ENCODE data around the gene RERE. TPM values are rescaled to one million over a fixed set of nuclear protein-coding genes. Genes with fewer than 3 reads are reported as not detected.

Gene RERE
- polyA plus RNA-seq, 1 of the 3 experiments (the other 2 are of a cell fraction) = 8.1 TPM

DNA sequence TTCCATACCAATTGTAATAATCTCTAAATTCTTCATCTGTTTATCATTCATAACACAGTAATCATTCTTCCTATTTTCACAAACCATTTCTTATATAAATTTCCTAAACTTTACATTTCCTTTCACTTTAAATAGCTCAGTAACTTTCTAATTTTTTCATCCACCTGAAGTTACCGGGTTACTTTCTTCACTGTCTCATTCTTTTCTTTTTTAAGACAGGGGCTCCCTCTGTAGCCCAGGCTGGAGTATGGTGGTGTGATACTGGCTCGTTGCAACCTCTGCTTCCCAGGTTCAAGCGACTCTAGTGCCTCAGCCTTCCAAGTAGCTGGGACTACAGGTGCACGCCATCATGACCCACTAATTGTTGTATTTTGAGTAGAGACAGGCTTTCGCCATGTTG is 41.3 kb downstream of the RERE start:
- Histone ChIP-seq H3K4me2 (no peak overlapping the region), H3K9me2 (no peaks in the 10 kb centered on the region), H3K9ac (no peak overlapping the region), H3K27ac (ENCODE audit: low read depth in 2 of 2, low read length in 1 of 2) (no peak overlapping the region), H3K4me3 (ENCODE audit: low read depth in 2 of 2, low read length in 1 of 2) (no peak overlapping the region), H3K79me2 (ENCODE audit: insufficient read depth) (peaks cover 4% of the 10 kb centered on the region; the same call in 1 of the 2 replicates), H2AFZ (ENCODE audit: low read depth) (no peak overlapping the region), H4K20me1 (ENCODE audit: insufficient read depth) (no peaks in the 10 kb centered on the region), H3K4me1 (ENCODE audit: control insufficient read depth in 1 of 2, insufficient read depth in 2 of 2, low read depth in 1 of 2, low read length in 1 of 2) (no peaks in the 10 kb centered on the region), H3K9me3 (no peaks in the 10 kb centered on the region), H3K36me3 (replicated peaks in 1 of 2; ENCODE audit: control insufficient read depth in 1 of 2, insufficient read depth in 2 of 2, low read length in 1 of 2) (no peaks in the 10 kb centered on the region), H3F3A (replicated peaks; ENCODE audit: insufficient read depth) (peaks cover 4% of the 10 kb centered on the region), H3K27me3 (ENCODE audit: insufficient read depth) (no peaks in the 10 kb centered on the region)
- TF ChIP-seq EP300 (IDR thresholded peaks at IDR 0.05; ENCODE audit: borderline replicate concordance in 1 of 2, low read depth in 1 of 2, low read length in 1 of 2) = no peak
- no peak for TF ChIP-seq EZH2phosphoT487 (IDR thresholded peaks at IDR 0.05; ENCODE audit: borderline replicate concordance, low read depth)
- no peak for TF ChIP-seq NRF1 (IDR thresholded peaks at IDR 0.05; ENCODE audit: low read depth, low read length)
- TF ChIP-seq RAD21 (IDR thresholded peaks at IDR 0.05; ENCODE audit: low read length) = peak; percentile 31; the same call in 1 of the 2 replicates
- WGBS (ENCODE audit: low lambda C conversion rate) = 86% methylated on average over 5 of the region's 5 CpGs
- ChIA-PET CTCF (interaction anchor here (0.6 to 1.9 kb wide), 5 partner anchors 12 to 73 kb away, joined by 3 to 7 read pairs (median 3); no protein-coding TSS in a partner anchor), POLR2A (no interaction called here)
- no peak for DNase-seq

DNA sequence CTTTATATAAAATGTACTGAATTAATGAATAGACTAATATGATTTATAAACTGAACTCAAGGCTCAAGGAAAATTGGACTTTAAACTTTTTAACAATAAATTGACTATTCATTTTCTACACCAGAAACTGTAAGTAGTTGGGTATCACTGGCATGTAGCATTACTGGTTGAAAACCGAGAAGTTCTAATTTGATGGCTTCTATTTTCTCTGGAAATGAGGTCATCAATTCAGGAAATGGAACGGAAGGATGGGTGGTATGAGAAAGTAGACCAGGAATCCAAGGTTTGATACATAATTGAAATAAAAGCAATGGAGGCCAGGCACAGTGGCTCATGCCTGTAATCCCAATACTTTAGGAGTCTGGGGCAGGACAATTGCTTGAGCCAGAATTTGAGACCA is 50.4 kb downstream of the RERE start:
- ChIA-PET CTCF (interaction anchor here (1.4 kb wide), 2 partner anchors 82 to 96 kb away, joined by 3 to 4 read pairs; no protein-coding TSS in a partner anchor), POLR2A (interaction anchor here (0.7 kb wide), 1 partner anchor 178 kb away, joined by 3 read pairs; no protein-coding TSS in a partner anchor)
- Histone ChIP-seq H3K9me2 (no peaks in the 10 kb centered on the region), H2AFZ (ENCODE audit: low read depth) (no peak overlapping the region), H3K9me3 (no peaks in the 10 kb centered on the region), H3K27ac (ENCODE audit: low read depth in 2 of 2, low read length in 1 of 2) (no peak overlapping the region), H3K79me2 (ENCODE audit: insufficient read depth) (peaks cover 13% of the 10 kb centered on the region; the same call in 1 of the 2 replicates), H3K27me3 (ENCODE audit: insufficient read depth) (no peaks in the 10 kb centered on the region), H3K4me2 (no peak overlapping the region), H4K20me1 (ENCODE audit: insufficient read depth) (no peaks in the 10 kb centered on the region), H3K4me3 (ENCODE audit: low read depth in 2 of 2, low read length in 1 of 2) (no peak overlapping the region), H3K9ac (no peak overlapping the region), H3K4me1 (ENCODE audit: control insufficient read depth in 1 of 2, insufficient read depth in 2 of 2, low read depth in 1 of 2, low read length in 1 of 2) (peaks cover 2 to 8% of the 10 kb centered on the region in 2 experiments; a peak in 2 of 4 replicates), H3K36me3 (replicated peaks in 1 of 2; ENCODE audit: control insufficient read depth in 1 of 2, insufficient read depth in 2 of 2, low read length in 1 of 2) (no peaks in the 10 kb centered on the region), H3F3A (replicated peaks; ENCODE audit: insufficient read depth) (peaks cover 3% of the 10 kb centered on the region)
- DNase-seq = no peak
- WGBS (ENCODE audit: low lambda C conversion rate) = 88% methylated on average over 2 of the region's 2 CpGs
- TF ChIP-seq, protein P1, sequence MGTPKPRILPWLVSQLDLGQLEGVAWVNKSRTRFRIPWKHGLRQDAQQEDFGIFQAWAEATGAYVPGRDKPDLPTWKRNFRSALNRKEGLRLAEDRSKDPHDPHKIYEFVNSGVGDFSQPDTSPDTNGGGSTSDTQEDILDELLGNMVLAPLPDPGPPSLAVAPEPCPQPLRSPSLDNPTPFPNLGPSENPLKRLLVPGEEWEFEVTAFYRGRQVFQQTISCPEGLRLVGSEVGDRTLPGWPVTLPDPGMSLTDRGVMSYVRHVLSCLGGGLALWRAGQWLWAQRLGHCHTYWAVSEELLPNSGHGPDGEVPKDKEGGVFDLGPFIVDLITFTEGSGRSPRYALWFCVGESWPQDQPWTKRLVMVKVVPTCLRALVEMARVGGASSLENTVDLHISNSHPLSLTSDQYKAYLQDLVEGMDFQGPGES (IDR thresholded peaks at IDR 0.05; ENCODE audit: low read depth, low read length) = no peak
- TF ChIP-seq POLR2AphosphoS5 (IDR thresholded peaks at IDR 0.05; ENCODE audit: low read depth, low read length) (no peak), SMC3 (IDR thresholded peaks at IDR 0.05; ENCODE audit: low read depth, low read length) (no peak), SIN3A (IDR thresholded peaks at IDR 0.05; ENCODE audit: borderline replicate concordance, low read depth, low read length) (no peak), TAF1 (IDR thresholded peaks at IDR 0.05; ENCODE audit: borderline replicate concordance, low read depth, low read length) (no peak), RFX5 (IDR thresholded peaks at IDR 0.05; ENCODE audit: low read length) (no peak), MXI1 (IDR thresholded peaks at IDR 0.05; ENCODE audit: low read depth, low read length) (no peak), FOXM1 (IDR thresholded peaks at IDR 0.05; ENCODE audit: low read depth) (no peak), FOXJ3 (CRISPR knock-in tag; IDR thresholded peaks at IDR 0.05) (no peak), RAD21 (IDR thresholded peaks at IDR 0.05; ENCODE audit: low read length) (no peak), EP300 (IDR thresholded peaks at IDR 0.05; ENCODE audit: borderline replicate concordance in 1 of 2, low read depth in 1 of 2, low read length in 1 of 2) (no peak), RXRA (IDR thresholded peaks at IDR 0.05; ENCODE audit: borderline replicate concordance, low read depth) (no peak), FOSL2 (IDR thresholded peaks at IDR 0.05; ENCODE audit: borderline replicate concordance, low read depth) (no peak), GABPA (IDR thresholded peaks at IDR 0.05; ENCODE audit: low read depth) (no peak), RCOR1 (IDR thresholded peaks at IDR 0.05; ENCODE audit: low read length) (no peak)
- TF ChIP-seq, protein P2, sequence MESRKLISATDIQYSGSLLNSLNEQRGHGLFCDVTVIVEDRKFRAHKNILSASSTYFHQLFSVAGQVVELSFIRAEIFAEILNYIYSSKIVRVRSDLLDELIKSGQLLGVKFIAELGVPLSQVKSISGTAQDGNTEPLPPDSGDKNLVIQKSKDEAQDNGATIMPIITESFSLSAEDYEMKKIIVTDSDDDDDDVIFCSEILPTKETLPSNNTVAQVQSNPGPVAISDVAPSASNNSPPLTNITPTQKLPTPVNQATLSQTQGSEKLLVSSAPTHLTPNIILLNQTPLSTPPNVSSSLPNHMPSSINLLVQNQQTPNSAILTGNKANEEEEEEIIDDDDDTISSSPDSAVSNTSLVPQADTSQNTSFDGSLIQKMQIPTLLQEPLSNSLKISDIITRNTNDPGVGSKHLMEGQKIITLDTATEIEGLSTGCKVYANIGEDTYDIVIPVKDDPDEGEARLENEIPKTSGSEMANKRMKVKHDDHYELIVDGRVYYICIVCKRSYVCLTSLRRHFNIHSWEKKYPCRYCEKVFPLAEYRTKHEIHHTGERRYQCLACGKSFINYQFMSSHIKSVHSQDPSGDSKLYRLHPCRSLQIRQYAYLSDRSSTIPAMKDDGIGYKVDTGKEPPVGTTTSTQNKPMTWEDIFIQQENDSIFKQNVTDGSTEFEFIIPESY (IDR thresholded peaks at IDR 0.05; ENCODE audit: borderline replicate concordance, low read depth) = no peak

Data from SK-N-SH (cell line).